Adrenal gland (tissue), 12 donors: Measurements from ENCODE around the gene COBLL1. TPM values are rescaled to one million over a fixed set of nuclear protein-coding genes. Genes with fewer than 3 reads are reported as not detected.

Experiments used
- DNase-seq, 7 donors: peaks; one replicate each; pipeline ENCODE4 v3.0.0-alpha.2; 2019 to 2020
- H3K27ac ChIP-seq, 5 donors: fragments of 200-600 bp; sonication (generic) in 4 of 5; 1 replicate in 3 of 5; 2 replicates in 2 of 5; pipeline versions ENCODE4 v1.5.1 to v1.8.0; 2016 to 2020; ENCODE audit warnings: mild to moderate bottlenecking in 1 of 5
- H3K27me3 ChIP-seq: fragments of 200-600 bp; 2 replicates; pipeline ENCODE4 v1.8.0; 2021
- H3K36me3 ChIP-seq, 2 donors: fragments of 200-600 bp; replicated peaks in 1 of 2; 1 replicate in 1 of 2; 2 replicates in 1 of 2; pipeline versions ENCODE4 v1.5.1 to v1.8.0; 2018 to 2022
- H3K4me1 ChIP-seq, 2 donors: fragments of 200-600 bp; replicated peaks in 1 of 2; 1 replicate in 1 of 2; 2 replicates in 1 of 2; pipeline versions ENCODE4 v1.5.1 to v1.8.0; 2018 to 2021
- H3K4me3 ChIP-seq, 4 donors: fragments of 200-600 bp; sonication (generic) in 3 of 4; one replicate each; pipeline ENCODE4 v1.5.1; 2016 to 2018
- H3K9me3 ChIP-seq, 3 donors: fragments of 200-600 bp; sonication (generic) in 1 of 3; replicated peaks in 1 of 3; 1 replicate in 2 of 3; 2 replicates in 1 of 3; pipeline versions ENCODE4 v1.5.1 to v1.8.0; 2016 to 2021
- CTCF ChIP-seq, 6 experiments: fragments of 450-650 bp in 4 of 6; fragments of 200-600 bp in 2 of 6; sonication (generic) in 1 of 6; IDR thresholded peaks; 1 replicate in 5 of 6; 2 replicates in 1 of 6; pipeline versions ENCODE4 v1.5.1 to v1.8.0; 2016 to 2021; ENCODE audit warnings: antibody characterized with exemption in 6 of 6, mild to moderate bottlenecking in 2 of 6, moderate library complexity in 1 of 6
- POLR2A ChIP-seq, 2 donors: fragments of 450-650 bp; IDR thresholded peaks; one replicate each; pipeline ENCODE4 v1.6.1; 2017; ENCODE audit warnings: antibody characterized with exemption in 2 of 2, mild to moderate bottlenecking in 2 of 2, moderate library complexity in 1 of 2
- WGBS, 4 donors: extraction: QIAGEN DNeasy Blood & Tissue Kit in 2 of 4; methylation state at CpG; one replicate each; pipeline versions ENCODE4 v1.1.5 to v1.1.7; 2013 to 2017; 5-methylcytosine and 5-hydroxymethylcytosine counted together
- intact Hi-C, 2 donors: fragments of 100-400 bp; cut with DNase I; formaldehyde crosslinking; loops; one replicate each; pipeline versions ENCODE4 v1.14.1 to v1.15.0; 2022 to 2023
- polyA plus RNA-seq, 3 donors: library from polyadenylated mRNA; stranded (reverse); fragments of 200-250 nt in 2 of 3; fragments of 350-450 nt in 1 of 3; fragmentation: Illumina TruSeq in 1 of 3; extraction: RNeasy Lipid Tissue Mini Kit (QIAGEN cat#74804) in 1 of 3; gene quantifications; one replicate each; pipeline ENCODE4 v1.2.3, GENCODE V29; 2013 to 2014
- total RNA-seq, 9 donors: library from RNA; depleted of rRNA in 4 of 9; stranded (reverse); fragments of >200 nt in 4 of 9; fragments of 120-200 nt in 1 of 9; fragmentation: NEBNext Ultra II Directional in 1 of 9; extraction: Animal tissue kit (Norgen Biotek cat#: 25700) in 1 of 9; gene quantifications; one replicate each; pipeline versions ENCODE4 v1.1.0 to v1.2.4, GENCODE V29; 2013 to 2023
- donor health status: healthy with polysubstance abuse.
- donor health status: Bipolar disorder and iron deficiency.
- donor health status: DM: yes; HTN: yes; CAD: no.
- donor health status: DM: no; HTN: no; CAD: no.
- donor health status: DM: no; HTN: no; CAD: no.
- donor health status: DM: yes; HTN: yes; CAD: no.

The COBLL1 gene
- total and polyA plus RNA-seq, 12 donors: 25.8 to 365 (median 212) TPM

DNA sequence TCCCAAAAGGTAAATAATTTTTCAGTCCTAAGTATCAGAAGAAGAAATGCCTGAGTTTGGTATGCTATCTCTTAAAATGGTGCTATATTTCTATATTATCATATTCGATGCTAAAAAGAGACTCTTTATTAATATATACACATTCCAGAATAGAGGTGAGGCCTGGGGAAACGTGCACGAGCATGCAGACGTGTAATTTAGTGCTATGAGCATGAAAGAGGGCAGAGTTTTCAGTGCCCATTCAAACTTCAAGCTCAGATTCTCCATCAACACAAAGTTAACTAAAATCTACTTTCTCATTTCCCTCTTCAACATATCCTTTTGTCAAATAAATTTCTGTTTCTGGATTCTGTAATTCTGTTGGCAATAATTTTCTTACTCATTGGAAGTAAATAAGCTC is 5.7 kb upstream of the COBLL1 start:
- H3K4me1 ChIP-seq: peaks cover 8 to 21% of the 10 kb centered on the region in 2 donors
- no peak overlapping the region for H3K4me3 ChIP-seq
- 91 to 95% (median 93%) methylated on average over 4 of the region's 4 CpGs for WGBS, 4 donors
- H3K27ac ChIP-seq: no peak overlapping the region
- H3K27me3 ChIP-seq: no peaks in the 10 kb centered on the region
- TF ChIP-seq CTCF (IDR thresholded peaks at IDR 0.05) (no peak), POLR2A (IDR thresholded peaks at IDR 0.05) (no peak)
- intact Hi-C loops: loop anchor here in 1 of 2 donors (10.0 kb wide), 2 partner anchors 68 to 112 kb away; no protein-coding TSS in a partner anchor
- no peaks in the 10 kb centered on the region for H3K9me3 ChIP-seq
- DNase-seq: no peak
- H3K36me3 ChIP-seq: no peaks in the 10 kb centered on the region

GRCh38 chr2:164846276-164846675 is 4.7 kb upstream of the COBLL1 start:
- intact Hi-C loops: loop anchor here in 1 of 2 donors (10.0 kb wide), 2 partner anchors 69 to 111 kb away; no protein-coding TSS in a partner anchor
- WGBS, 4 donors: 68 to 97% (median 96%) methylated on average over 2 of the region's 2 CpGs
- DNase-seq: no peak
- no peaks in the 10 kb centered on the region for H3K27me3 ChIP-seq
- H3K4me3 ChIP-seq: no peak overlapping the region
- H3K27ac ChIP-seq: no peak overlapping the region
- H3K36me3 ChIP-seq: no peaks in the 10 kb centered on the region
- TF ChIP-seq CTCF (IDR thresholded peaks at IDR 0.05): no peak
- no peak for TF ChIP-seq POLR2A (IDR thresholded peaks at IDR 0.05)
- peaks cover 10 to 24% of the 10 kb centered on the region in 2 donors for H3K4me1 ChIP-seq
- no peaks in the 10 kb centered on the region for H3K9me3 ChIP-seq

DNA sequence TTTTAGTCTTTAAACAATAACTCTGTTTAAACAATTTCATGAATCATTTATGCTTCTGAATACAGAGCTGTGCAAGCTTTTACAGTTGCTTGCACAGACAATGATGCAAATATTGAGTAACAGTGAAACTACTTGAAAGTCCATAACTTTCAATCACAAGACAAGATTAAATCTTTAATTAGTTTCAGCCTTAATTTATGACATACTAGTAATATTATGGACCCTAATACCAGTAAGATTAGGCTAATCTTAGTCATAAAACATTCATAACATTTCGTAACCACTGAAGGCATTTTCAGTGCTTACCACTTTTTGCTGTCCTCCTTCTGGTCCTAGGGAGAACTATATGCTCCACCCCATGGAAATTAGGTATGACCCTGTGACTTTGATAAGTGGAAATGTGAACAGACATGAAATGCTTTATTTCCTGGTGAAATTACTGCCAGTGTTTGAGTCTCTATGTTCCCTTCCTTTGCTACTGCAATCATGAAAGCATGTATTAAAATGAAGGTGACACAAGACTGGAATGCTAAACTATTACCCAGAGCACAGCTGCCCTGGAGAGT is 1.8 kb upstream of the COBLL1 start:
- H3K9me3 ChIP-seq: no peaks in the 10 kb centered on the region
- DNase-seq: no peak
- TF ChIP-seq CTCF (IDR thresholded peaks at IDR 0.05) (peak in 2 of 6 experiments; percentile 9 to 24), POLR2A (IDR thresholded peaks at IDR 0.05) (no peak)
- intact Hi-C loops: loop anchor here in 1 of 2 donors (10.0 kb wide), 2 partner anchors 71 to 109 kb away; no protein-coding TSS in a partner anchor
- no peaks in the 10 kb centered on the region for H3K27me3 ChIP-seq
- WGBS, 4 donors: 55 to 69% (median 58%) methylated on average over 1 of the region's 1 CpG
- peaks cover 10 to 23% of the 10 kb centered on the region in 2 donors for H3K4me1 ChIP-seq
- H3K4me3 ChIP-seq: no peak overlapping the region
- H3K27ac ChIP-seq: peak overlapping the region in 4 of 5 donors; percentile 11 to 73 (median 22)
- H3K36me3 ChIP-seq: no peaks in the 10 kb centered on the region

- no peak for DNase-seq
- Histone ChIP-seq H3K4me3 (peak overlapping the region in 1 of 4 donors; percentile 96), H3K36me3 (no peaks in the 10 kb centered on the region), H3K9me3 (no peaks in the 10 kb centered on the region), H3K27ac (peak overlapping the region; percentile 91 to 98 (median 95)), H3K27me3 (no peaks in the 10 kb centered on the region), H3K4me1 (peaks cover 11 to 22% of the 10 kb centered on the region in 2 donors)
- intact Hi-C loops: loop anchor here in 1 of 2 donors (10.0 kb wide), 2 partner anchors 72 to 108 kb away; no protein-coding TSS in a partner anchor
- 42 to 48% (median 45%) methylated on average over 8 of the region's 8 CpGs for WGBS, 4 donors
- TF ChIP-seq CTCF (IDR thresholded peaks at IDR 0.05): no peak
- no peak for TF ChIP-seq POLR2A (IDR thresholded peaks at IDR 0.05)
Measured at GRCh38 chr2:164842624-164842966, 972 bp upstream of the COBLL1 start.
